Activated gamma-delta T cell treated with Interleukin-2 at 50 U/mL for 16 hours (primary cell): Measurements from ENCODE around the gene RNGTT.

Experiments used
- DNase-seq: peaks from one replicate; pipeline ENCODE4 v3.0.0-alpha.2; 2020

Gene RNGTT

DNA sequence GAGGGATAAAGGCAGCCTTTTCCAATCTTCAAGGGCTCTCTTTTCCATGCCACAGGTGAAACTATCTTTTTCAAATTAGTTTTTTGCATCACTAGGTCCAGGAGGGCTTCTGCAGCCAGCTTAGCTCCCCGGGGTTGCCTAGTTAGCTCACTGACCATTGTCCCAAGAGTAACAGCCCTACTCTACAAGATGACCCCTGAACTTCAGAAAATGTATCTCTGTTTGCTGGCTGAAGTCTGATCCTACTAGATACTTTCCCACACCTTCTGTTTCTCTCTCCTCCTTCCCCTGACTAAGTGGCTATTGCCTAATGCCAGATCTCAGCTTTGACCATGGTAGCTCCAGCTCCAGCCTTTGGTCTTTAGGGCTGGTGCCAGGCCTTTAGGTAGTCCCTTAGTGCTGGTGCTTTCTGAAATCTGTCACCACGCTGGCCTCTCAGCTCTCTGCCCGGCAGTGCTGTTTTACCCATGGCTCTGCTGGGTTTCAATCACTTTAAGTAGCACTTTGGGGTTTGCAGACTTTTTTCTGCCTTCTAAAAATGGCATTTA, 255.1 kb downstream of the RNGTT start:
- DNase-seq, result no peak

DNA sequence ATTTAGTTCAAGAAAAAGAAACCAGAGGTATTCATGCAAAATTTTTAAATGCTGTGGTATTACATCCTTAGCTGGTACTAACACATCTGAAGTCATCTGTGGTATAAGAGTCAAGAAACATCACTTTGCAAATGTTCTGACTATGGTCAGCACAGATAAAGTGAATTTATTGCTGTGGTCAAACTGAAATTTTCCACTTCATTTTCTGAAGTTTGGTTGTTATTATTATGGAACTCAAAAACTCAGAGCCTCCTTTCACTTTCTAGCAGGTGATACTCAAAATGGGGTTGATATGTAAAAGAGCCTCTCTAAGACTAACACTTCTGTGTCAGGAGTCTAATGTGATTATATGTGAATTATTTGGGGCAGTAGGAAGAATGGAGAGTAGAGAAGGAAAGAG, 257.8 kb downstream of the RNGTT start:
- no peak for DNase-seq

DNA sequence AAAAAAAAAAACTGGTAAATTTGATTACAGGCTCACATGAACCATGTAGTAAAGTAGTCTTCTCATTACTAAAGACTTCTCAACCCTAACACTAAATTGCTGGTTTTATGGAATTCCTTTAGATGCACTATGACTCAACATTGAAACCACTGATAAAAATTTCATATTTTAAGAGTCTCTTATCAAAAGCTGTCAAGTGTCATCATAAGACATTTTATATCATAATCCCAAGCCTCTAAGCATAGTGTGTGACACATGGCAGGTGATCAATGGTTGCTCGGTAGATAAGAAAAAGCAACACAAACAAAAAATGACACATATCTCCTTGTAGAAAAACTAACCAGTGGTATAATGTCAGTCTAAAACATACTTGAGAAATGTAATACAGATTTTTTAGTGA, 258.4 kb downstream of the RNGTT start:
- DNase-seq, result no peak

DNA sequence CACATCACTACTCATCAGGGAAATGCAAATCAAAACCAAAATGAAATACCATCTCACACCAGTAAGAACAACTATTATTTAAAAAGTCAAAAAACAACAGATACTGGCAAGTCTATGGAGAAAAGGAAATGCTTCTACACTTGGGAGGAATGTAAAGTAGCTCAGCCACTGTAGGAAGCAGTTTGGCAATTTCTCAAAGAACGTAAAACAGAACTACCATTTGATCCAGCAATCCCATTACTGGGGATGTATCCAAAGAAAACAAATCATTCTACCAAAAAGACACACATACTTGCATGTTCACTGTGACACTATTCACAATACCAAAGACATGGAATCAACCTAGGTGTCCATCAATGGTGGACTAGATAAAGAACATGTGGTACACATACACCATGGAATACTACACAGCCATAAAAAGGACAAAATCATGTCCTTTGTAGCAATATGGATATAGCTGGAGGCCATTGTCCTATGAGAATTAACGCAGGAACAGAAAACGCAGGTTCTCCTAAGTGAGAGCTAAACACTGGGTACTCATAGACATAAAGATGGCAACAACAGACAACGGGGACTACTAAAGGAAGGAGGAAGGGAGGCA, 260.4 kb downstream of the RNGTT start:
- no peak for DNase-seq

DNA sequence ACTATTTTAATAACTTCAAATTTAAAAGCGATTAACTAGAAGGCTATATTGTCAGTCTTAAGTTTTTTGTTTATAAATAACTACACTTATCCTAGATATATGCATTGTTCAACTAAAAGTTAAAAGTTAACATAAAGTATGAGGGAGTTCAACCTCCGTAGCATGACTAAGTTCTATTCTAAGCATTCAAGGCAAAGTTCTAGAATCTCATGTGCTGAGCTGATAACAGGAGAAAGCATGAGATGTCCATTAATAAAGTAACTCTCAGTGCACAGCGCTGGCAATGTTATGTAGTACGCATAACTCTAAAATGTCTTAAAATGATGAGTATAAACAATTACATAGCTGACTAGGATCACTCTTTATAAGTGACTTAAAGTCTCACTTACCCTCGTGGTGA, 264.8 kb downstream of the RNGTT start:
- no peak for DNase-seq

DNA sequence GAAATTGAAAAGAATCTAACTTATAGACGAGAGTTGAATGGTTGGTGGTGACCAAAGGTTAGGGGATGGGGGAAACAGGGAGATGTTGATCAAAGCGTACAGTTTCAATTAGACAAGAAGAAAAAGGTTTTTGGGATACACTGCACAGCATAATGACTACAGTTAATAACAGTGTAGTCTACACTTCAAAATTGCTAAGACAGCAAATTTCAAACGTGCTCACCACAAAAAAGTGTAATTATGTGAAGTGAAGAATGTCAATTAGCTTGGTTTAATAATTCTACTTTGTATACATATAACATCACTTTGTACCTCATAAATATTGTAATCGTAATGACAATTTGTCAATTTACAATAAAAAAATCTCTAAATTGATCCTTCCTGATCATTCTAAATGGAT, 267.5 kb downstream of the RNGTT start:
- DNase-seq, result no peak

DNA sequence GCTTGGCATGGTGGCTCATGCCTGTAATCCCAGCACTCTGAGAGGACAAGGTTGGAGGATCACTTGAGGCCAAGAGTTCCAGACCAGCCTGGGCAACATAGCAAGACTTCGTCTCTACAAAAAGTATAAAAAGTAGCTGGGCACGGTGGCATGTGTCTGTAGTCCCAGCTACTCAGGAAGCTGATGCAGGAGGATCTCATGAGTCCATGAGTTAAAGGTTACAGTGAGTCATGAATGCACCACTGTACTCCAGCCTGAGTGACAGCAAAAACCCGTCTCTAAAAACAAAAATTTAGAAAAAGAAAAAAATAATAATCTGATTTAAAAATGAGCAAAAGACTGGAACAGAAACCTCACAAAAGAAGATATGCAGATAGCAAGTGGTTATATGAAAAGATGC, 279.7 kb downstream of the RNGTT start:
- no peak for DNase-seq

DNA sequence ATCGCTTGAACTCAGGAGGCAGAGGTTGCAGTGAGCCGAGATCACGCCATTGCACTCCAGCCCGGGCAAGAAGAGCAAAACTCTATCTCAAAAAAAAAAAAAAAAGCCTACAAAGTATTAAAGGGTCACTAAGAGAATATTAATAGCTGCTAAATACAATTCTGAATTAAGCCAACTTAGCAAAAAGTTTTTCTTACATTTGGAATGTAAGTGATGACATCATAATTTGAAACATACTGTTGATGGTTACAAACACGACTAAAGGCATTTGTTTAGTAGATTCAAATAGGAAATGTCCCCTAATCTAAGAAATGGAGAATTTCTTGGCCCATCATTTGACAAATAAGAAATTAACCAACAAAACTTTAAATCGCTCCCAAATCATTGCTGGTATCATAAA, 282.8 kb downstream of the RNGTT start:
- no peak for DNase-seq

DNA sequence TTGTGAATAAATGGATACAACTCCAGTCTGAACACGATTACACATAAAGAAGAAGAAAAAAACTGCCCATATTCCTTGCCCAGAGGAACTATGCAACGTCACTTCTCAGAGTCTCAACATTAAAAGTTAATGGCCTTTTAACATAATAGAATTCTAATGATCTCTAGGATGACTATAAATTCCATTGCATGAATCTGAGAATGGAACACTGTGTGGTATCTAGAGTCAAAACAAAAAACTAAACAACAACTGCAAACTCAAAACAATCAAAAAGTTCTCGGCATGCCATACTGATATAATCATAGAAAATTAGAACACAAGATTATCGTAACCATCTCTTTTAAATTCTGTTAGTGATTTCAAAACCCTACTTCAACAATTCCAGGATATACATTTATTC, 283.6 kb downstream of the RNGTT start:
- no peak for DNase-seq

DNA sequence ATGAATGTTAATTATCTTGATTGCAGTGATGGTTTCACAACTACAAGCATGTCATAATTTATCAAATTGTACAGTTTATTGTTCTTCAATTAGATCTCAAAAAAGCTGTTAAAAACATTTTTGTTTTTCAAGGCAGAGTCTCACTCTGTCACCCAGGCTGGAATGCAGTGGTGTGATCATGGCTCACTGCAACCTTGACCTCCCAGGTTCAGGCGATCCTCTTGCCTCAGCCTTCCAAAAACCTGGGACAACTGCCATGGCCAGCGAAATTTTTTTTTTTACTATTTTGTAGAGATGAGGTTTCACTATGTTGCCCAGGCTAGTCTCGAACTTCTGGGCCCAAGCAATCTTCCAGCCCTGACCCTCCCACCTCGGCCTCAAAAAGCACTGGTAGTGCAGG, 286.1 kb downstream of the RNGTT start:
- DNase-seq, result no peak

DNA sequence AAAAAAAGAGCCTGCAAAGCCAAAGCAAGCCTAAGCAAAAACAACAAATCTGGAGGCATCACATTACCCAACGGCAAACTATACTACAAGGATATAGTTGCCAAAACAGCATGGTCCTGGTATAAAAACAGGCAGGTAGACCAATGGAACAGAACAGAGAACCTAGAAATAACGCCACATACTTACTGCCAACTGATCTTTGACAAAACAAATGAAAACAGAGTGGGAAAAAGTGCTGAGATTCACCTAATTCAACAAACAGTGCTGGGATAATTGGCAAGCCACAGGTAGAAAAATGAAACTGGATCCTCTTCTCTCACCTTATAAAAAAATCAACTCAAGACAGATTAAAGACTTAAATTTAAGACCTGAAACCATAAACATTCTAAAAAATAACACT, 291.8 kb downstream of the RNGTT start:
- DNase-seq, result no peak

DNA sequence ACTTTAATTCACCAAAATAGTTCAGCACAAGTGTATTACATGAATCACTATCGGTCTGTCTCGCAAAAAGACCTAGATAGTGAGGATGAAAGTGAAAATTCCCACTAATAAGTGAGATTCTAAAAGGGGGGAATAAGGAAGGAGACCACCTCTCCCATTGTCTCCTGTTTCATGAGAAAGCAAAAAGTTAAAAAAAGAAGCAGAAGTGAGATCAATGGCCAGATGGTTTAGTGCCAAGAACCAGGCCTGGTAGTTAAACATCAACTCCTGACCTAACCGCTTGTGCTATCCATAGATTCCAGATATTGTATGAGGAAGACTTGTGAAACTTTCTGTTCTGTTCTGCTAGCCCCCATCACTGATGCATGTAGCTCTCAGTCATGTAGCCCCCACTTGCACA, 293.0 kb downstream of the RNGTT start:
- no peak for DNase-seq

DNA sequence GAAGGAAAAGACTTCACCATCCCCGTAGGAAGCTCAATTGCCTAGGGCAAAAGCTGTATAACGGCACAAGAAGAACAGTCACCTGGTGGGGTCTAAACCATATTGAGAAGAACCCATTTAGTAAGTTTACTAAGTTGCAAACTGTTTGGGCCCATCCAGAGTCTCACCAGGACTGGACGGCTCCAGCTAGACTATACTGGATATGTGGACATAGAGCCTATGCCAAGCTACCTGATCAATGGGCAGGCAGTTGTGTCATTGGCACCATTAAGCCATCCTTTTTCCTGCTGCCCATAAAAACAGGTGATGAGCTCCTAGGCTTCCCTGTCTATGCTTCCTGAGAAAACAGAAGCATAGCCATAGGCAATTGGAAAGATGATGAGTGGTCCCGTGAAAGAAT, 293.9 kb downstream of the RNGTT start:
- no peak for DNase-seq

DNA sequence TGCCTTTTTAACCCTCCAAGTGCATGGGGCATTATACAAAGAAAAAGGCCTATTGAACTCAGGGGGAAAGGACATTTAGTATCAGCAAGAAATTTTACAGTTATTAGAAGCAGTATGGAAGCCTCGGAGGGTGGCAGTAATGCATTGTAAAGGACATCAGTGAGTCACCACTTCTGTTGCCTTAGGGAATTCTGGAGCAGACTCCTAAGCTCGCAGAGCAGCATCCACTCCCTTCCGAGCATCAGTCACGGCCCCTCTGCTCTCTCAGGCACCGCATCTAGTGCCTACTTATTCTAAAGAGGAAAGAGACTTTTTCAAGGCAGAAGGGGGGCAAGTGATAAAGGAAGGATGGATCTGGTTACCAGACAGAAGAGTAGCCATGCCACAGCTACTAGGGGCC, 296.5 kb downstream of the RNGTT start:
- no peak for DNase-seq

DNA sequence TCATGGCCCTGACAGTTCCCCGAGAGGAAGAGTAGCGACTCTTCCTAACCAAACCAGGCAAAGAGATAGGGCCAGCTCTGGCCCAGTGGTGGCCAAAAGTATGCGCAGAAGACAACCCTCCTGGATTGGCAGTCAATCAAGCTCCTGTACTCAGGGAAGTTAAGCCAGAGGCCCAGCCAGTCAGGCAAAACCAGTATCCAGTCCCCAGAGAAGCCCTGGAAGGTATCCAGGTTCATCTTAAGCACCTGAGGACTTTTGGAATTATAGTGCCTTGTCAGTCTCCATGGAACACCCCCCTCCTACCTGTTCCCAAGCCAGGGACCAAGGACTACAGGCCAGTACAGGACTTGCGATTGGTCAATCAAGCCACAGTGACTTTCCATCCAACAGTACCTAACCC, 298.3 kb downstream of the RNGTT start:
- DNase-seq, result no peak

DNA sequence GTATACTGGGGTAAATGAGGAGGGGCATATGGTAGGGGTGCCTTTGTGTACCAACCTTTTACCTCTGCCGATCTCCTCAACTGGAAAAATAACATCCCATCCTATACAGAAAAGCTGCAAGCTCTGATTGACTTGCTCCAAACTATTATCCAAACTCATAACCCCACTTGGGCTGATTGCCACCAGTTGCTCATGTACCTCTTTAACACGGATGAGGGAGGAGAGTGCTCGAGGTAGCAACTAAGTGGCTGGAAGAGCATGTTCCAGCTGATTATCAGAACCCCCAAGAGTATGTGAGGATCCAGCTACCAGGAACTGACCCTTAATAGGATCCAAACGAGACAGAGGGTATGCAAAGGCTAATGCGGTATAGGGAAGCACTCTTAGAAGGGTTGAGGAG, 299.6 kb downstream of the RNGTT start:
- DNase-seq, result no peak

DNA sequence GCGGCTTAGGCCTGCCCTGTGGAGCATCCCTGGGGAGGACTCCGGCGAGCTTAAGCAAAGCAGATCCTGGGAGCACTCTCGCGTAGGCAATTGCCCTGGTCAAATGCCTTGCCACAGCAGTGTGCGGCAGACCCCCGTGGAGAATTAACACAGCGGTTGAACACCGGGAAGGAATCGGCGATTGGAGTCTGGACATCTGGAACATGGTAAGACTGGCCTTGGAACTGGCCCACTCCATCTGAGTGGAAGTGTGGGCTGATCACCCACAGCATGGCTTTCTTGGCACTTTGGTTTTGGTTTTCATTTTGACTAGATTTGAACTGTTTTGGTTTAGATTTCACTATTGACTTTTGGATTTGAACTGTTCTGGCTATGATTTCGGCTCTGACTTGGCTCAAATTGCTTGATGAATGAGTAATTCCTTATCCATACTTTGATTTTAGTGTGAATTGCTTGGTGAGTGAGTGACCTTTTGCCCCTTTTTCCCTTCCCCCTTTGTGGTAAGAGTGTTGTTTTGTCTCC, 300.7 kb downstream of the RNGTT start:
- DNase-seq, result no peak

DNA sequence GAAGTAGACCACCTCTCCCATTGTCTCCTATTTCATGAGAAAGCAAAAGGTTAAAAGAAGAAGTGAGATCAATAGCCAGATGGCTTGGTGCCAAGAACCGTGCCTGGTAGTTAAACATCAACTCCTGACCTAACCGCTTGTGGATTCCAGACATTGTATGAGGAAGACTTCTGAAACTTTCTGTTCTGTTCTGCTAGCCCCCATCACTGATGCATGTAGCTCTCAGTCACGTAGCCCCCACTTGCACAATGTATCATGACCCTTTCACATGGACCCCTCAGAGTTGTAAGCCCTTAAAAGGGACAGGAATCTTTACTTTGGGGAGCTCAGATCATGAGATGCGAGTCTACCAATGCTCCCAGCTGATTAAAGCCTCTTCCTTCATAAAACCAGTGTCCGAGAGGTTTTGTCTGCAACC, 301.2 kb downstream of the RNGTT start:
- DNase-seq, result no peak

DNA sequence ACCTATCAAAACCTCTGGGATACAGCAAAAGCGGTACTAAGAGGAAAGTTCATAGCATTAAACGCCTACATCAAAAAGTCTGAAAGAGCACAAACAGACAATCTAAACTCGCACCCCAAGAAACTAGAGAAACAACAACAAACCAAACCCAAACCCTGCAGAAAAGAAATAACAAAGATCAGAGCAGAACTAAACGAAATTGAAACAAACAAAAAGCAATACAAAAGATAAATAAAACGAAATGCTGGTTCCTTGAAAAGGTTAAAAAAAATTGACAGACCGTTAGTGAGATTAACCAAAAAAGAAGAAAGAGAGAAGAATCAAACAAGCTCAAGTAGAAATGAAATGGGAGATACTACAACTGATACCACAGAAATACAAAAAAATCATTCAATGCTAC, 302.3 kb downstream of the RNGTT start:
- no peak for DNase-seq

DNA sequence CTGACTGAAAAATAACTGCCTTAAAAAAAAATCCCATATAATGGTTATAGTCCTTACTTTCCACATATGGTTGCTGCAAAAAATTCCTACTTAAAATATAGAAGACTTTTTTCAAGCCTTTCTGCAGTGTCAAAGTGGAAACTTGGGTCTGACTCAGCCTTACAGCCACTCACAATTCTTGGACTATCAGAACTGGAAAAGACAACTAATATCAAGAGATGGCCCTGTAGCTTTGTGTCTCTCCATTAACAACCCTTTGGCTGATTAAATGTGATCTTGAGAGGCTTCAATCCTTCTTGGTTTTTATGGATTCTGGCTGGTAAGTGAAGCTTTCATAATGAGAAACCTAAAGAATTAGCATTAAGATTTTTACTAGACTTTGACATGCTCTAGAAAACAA, 307.8 kb downstream of the RNGTT start:
- DNase-seq, result no peak

DNA sequence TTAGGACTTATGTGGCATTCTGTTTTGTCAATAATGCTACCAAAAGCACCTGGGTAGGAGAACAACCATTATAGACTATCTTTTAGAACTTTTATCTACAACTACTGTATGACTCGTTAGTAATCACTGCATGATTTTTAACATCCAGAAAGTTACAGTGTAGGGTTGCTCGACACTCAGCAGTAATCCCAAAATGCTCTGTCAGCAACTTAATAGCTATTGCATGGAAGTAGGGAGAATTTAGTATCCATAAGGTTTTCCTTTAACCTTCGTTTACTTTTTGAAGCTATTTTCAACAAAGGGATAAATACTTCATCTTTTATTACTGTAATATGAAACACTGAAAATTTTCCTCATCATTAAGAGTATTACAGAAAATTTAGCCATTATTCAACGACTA, 309.5 kb downstream of the RNGTT start:
- no peak for DNase-seq

DNA sequence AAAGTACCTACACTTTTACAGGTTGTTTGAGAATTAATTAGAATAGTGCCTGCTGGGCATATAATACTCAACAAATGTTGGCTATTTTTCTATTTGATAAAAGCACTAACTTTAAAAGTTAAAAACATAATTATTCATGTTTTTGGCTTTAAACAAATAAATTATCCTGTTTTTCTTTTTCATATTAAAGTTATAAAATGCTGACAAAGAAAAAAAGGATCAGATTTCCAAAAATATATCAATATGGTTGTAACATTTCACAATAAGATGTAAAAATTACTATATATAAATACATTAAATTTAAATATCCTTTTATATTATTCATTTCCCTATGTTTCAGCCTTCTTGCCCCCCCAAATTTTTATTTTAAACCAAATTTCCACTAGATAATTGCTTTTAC, 312.0 kb downstream of the RNGTT start:
- DNase-seq, result no peak

DNA sequence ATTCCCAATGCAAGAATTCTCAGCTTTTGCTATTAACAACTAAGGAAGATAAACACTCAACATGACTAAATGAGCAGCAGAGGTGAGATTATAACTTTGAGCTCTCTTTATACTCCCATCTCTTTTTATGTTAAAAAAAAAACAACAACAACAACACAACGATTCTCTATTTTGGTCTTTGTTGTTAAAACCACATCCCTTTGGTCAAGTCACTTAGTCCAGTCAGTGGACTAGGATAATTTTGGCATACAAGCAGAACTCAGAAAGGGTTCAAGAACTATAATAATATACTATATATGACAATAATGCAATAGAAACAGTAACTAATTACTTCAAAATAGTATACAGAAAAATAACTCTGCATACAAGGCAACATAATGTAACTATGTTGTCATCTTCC, 312.4 kb downstream of the RNGTT start:
- DNase-seq, result no peak

DNA sequence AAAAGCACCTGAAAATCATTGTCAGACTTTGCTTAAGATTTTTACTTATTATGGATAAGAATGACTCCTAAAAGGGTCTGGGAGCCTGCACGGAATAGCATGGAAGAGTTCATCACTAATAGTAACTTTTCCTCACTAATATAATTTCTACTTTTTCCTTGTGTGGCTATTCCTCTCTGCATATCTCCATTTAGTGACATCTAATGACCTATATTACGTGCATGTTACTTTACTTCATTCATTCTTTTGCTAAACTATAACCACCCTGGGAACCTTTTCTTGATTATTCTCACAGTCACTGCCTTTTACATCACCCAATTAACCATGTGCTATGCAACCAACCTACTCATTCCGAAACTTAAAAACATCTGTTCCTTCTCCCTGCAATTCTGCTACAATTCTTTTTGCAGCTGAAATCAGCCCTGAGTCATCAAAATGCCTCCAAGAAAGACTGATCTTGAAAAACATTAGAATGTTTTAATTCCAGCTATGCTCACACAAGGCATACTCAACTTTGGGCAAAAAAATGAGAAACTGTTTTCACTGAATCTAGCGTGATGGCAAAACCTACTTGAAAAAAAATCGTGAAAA, 313.3 kb downstream of the RNGTT start:
- DNase-seq, result no peak
